Jurkat, Clone E6-1 (cell line): ENCODE data around the gene ECI1.
"Not testable (repeated sequence)": the region's sequence is repeated elsewhere in the genome, so short reads cannot be mapped to it uniquely, and the experiment has no call there.

ENCODE experiments used
- DNase-seq: peaks from one replicate; pipeline ENCODE4 v3.0.0-alpha.2; 2011; ENCODE audit warnings: low read depth, low spot score
- H3K4me3 ChIP-seq: 2 replicates; pipeline ENCODE4 v1.5.1; 2011; ENCODE audit warnings: mild to moderate bottlenecking, low read length, control low read depth, moderate library complexity

ECI1 gene

GRCh38 chr16:2263026-2263425, 11.6 kb upstream of the ECI1 start:
- not testable (repeated sequence) for H3K4me3 ChIP-seq, DNase-seq

DNA sequence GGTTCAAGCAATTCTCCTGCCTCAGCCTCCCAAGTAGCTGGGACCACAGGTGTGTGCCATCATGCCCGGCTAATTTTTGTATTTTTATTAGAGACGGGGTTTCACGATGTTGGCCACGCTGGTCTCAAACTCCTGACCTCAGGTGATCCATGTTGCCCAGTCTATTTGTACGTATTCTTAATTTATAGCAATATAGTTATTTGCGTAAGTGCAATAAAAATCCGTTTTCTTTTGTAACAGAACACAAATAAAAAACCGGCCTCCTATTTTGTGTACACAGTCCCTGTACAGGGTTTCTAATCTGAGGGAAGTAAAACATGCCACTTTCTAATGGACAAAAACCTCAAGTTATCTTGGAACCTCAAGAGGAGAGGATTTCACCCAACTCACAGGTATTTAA, 8.9 kb upstream of the ECI1 start:
- H3K4me3 ChIP-seq, result no peak overlapping the region
- DNase-seq, result no peak

DNA sequence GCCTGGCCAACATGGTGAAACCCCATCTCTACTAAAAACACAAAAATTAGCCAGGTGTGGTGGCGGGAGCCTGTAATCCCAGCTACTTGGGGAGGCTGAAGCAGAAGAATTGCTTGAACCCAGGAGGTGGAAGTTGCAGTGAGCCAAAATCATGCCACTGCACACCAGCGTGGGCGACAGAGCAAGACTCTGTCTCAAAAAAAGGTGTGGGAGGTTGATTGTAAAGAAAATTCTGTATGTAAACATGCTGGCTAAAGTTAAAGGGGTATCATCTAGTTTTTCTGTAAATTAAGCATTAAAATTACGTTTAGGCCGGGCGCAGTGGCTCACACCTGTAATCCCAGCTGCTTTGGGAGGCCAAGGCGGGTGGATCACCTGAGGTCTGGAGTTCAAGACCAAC, 7.1 kb upstream of the ECI1 start:
- not testable (repeated sequence) for H3K4me3 ChIP-seq, DNase-seq

- no peak for DNase-seq
- H3K4me3 ChIP-seq, result no peak overlapping the region
Measured at GRCh38 chr16:2257726-2258125, 6.3 kb upstream of the ECI1 start.

- H3K4me3 ChIP-seq, result no peak overlapping the region
- DNase-seq, result no peak
Measured at GRCh38 chr16:2256531-2257140, 5.2 kb upstream of the ECI1 start.

- H3K4me3 ChIP-seq, result no peak overlapping the region
- DNase-seq, result no peak
Measured at GRCh38 chr16:2253293-2253692, 1.9 kb upstream of the ECI1 start.

DNA sequence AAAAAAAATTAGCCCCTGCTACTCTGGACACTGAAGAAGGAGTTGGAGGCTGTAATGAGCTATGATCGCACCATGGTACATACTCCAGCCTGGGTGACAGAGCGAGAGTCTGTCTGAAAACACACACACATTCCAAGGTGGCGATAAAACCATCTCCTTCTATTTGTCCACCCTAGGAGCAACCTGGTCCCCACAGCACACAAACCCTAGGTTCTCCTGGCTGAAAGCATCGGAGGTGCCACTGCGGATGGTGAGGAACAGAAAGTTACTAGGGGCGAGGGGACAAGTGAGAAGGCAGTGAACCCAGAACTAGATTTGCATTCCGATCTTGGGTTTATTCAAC, 1.4 kb upstream of the ECI1 start:
- DNase-seq, result no peak
- H3K4me3 ChIP-seq, result no peak overlapping the region

DNA sequence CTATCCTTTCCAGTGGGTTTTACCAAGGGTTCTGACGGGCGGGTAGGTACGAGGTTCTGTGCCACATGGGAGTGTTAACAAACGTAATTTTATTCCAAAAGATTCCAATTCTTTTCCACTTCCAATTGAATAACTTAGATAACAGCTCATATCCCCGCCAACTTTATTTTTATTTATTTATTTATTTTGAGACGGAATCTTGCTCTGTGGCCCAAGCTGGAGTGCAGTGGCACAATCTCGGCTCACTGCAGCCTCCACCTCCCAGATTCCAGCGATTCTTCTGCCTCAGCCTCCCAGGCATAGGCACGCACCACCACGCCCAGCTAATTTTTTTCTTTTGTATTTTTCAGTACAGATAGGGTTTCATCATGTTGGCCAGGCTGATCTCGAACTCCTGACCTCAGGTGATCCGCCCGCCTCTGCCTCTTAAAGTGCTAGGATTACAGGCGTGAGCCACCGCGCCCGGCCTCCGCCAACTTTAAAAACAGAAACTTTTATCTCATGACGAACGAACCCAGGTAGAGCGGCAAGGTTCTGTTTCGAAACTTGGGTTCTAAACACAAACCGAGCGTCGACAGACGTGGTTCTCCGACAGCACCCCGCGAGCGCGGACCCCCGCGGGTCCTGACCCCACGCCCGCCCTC, 613 bp downstream of the ECI1 start:
- H3K4me3 ChIP-seq, result no peak overlapping the region
- DNase-seq, result no peak

- DNase-seq, result no peak
- H3K4me3 ChIP-seq, result no peak overlapping the region
Measured at GRCh38 chr16:2246301-2246885, 5.0 kb downstream of the ECI1 start.

DNA sequence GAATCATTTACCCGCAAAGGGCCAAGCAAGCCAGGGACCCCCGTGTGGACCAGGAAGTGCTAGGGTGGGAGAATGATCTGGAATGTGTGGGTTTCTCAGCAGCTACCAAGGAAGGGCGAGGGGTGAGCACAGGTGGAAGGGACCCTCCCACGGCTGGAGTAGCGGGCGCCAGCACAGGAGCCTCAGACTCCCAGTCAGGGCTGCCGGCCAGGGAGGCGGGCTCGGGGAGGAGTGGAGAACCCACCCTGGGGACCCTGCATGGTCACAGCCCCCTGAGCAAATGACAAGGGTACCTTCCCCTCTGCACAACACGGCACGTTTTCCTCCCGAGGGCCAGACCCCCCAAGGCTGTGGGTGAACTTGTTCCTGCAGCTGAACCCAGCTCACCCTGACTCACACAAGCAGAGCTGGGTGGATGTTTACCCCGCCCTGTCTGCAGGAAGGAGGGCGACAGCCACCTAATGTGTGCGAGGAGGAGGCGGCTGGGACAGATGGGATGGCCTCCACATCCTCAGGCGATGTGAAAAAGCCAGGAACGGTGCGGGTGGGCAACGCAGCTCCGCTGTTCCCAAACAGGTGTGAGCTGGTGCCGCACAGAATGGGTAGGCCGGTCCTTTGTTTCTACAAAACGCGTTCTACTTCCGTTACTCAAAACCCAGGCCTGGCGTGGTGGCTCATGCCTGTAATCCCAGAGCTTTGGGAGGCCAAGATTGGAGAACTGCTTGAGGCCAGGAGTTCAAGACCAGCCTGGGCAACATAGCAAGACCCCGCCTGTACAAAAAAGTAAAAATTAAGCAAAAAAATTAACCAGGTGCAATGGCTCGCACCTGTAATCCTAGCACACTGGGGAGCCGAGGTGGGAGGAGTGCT, 6.2 kb downstream of the ECI1 start:
- no peak for DNase-seq
- no peak overlapping the region for H3K4me3 ChIP-seq

DNA sequence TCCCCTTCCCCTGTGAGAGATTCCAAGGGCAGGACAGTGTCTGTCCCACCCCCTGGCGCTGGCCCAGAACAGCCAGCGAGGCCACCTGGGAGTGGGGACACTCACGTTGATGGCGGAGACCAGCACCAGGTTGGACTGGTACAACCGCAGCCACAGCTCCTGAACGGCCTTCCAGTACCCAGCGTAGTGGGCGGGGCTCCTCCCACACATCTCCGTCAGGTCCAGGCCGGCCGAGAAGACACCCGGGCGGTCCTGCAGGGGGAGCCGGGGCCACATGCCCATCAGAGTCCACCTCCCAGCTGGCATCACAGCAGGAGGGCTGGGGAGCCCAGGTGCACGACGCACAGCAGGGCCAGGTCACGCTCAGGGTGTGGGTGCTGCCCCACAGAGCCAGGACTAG, 7.1 kb downstream of the ECI1 start:
- no peak for DNase-seq
- no peak overlapping the region for H3K4me3 ChIP-seq

DNA sequence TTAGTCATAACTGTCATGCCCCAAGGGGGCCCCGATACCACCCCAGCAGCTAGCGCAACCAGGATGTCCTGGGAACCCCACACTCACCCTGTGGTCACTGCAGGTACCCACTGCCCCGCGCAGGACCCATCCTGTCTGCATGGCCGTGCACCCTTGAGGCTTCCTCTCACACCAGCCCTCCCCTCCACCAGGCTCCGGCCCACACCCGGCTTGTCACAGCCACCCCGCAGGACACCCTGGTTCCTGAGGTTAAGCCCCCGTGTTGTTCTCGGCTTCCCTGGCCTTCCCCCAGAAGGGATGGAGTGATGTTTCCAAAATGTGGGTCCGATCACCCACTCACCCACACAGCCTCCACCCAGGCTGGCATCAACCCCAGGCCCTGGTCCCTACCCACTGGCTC, 7.6 kb downstream of the ECI1 start:
- H3K4me3 ChIP-seq, result no peak overlapping the region
- no peak for DNase-seq

GRCh38 chr16:2243031-2243528, 8.3 kb downstream of the ECI1 start:
- DNase-seq, result no peak
- H3K4me3 ChIP-seq, result no peak overlapping the region

DNA sequence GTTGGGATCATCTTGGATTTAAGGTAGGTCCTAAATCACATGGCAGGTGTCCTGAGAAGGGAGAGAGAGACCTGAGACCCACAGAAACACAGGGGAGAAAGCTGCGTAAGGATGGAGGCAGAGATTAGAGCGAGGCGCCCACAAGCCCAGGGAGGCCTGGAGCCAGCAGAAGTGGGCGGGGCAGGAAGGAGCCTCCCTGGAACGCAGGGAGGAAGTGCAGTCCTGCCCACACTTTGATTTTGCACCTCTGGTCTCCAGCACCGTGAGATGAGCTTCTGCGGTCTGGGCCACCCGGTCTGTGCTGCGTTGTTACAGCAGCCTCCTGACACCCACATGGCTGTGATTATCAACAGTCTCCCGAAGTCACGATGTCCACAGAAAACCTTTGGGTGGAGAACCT, 8.8 kb downstream of the ECI1 start:
- no peak for DNase-seq

DNA sequence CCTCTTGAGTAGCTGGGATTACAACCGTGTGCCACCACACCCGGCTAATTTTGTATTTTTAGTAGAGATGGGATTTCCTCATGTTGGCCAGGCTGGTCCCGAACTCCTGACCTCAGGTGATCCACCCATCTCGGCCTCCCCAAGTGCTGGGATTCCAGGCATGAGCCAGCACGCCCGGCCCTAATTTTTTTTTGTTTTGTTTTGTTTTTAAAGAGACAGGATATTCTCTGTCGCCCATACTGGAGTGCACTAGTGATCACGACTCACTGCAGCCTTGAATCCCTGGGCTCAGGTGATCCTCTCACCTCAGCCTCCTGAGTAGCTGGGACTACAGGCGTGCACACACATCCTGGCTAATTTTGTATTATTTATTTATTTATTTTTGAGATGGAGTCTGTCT, 11.1 kb downstream of the ECI1 start:
- not testable (repeated sequence) for H3K4me3 ChIP-seq, DNase-seq

More for the DNA sequence above, 8.8 kb downstream of the ECI1 start:
- no peak overlapping the region for H3K4me3 ChIP-seq

DNA sequence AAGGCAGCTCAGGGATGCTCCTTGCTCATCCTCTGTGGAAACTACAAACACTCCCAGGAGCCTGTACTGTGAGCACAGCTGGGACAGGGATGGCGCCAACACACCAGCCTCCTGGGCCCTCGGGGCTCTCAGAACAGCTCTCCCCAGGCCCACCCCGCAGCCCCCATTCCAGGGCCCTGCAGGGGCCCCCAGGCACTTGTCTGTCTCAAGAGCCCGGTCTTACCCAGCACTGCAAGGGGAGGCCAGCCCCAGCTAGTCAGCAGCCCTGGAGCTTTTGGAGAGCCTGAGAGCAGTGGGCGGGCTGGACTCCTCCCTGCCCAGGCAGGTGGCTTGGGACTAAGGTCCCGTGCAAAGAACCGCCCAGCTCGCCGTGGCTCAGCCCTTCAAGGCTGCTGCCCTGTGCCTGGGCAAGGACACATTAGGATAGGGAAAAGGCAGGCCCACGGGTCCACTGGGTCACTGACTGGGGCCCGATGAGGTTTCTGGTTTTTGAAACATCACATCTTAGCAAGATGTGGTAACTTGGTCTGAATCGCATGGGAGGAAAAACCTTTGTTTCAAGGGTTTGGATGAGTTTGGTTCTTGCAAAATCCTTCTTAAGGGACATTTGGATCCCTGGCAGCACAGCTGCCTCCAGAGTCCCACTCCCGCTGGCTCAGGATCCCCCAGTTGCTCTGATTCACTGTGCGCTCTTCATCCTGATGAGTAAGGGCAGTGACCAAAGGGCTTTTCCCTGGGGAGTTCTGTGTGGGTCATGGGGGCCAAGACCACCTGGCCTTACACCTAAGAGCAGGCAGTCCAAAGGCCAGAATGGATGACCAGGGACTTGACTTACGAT, 12.3 kb downstream of the ECI1 start:
- no peak overlapping the region for H3K4me3 ChIP-seq
- DNase-seq, result no peak

DNA sequence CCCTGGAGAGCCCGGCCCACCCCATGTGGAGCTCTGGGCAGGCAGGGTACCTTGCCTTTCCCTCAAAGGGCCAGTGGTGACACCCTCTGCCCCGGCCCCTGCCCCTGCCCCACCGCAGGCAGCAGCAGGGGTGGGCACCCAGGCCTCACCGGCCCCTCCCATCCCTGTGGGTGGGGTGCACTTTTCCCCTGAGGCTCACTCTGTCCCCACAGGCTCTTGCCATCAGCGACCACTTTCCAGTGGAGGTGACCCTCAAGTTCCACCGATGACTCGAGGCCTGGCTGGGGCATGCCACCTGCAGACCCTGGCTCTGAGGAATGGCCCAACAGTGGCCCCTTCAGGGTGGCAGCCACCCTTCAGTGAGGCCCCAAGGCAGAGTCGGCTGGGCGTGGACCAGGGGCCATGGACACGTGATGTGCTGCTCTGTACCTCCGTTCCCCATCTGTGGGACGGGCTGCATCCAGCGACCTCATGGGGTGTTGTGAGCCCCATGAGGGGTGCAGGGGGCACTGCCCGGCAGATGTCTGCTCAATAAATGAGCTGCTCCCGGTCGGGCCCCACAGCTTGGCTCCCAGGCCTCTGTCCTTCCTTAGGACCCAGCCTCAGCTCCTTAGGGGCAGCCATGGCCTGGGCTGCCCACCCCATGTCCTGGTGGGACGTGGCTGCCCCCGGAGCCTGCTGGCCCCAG, 13.1 kb downstream of the ECI1 start:
- no peak for DNase-seq
- H3K4me3 ChIP-seq, result no peak overlapping the region

DNA sequence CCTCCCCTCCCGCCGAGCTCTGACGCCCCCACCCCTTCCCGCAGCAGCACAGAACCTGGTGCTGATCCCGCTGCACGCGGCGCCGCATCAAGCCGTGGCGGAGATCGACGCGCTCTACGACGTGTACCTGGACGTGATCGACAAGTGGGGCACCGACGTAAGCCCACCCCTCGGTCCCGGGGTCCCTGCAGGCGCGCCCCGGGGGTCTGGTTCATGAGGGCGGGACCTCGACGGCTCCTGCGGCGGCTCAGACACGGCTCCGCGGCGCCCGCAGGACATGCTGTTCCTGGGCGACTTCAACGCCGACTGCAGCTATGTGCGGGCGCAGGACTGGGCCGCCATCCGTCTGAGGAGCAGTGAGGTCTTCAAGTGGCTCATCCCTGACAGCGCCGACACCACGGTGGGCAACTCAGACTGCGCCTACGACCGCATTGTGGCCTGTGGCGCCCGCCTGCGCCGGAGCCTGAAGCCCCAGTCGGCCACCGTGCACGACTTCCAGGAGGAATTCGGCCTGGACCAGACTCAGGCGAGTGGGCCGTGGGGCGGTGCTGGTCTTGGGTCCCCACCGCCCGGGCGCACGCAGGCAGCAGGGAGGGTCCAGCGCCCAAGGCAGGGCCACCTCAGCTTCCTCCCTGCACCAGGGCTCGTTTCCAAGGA, 13.8 kb downstream of the ECI1 start:
- H3K4me3 ChIP-seq, result no peak overlapping the region
- no peak for DNase-seq
